Activated gamma-delta T cell treated with anti-CD3 and anti-CD28 coated beads, Interleukin-2, amount 50 U/mL, for 16 hours (primary cell): ENCODE measurements around the gene VEZF1.
A peak's percentile ranks its signal among the peaks of the same experiment; 100 is the strongest.
"Not testable (repeated sequence)": the region's sequence is repeated elsewhere in the genome, so short reads cannot be mapped to it uniquely, and the experiment has no call there.

Experiments used
- DNase-seq: peaks from one replicate; pipeline ENCODE4 v3.0.0-alpha.2; 2020; ENCODE audit warnings: low read depth

VEZF1 gene

DNA sequence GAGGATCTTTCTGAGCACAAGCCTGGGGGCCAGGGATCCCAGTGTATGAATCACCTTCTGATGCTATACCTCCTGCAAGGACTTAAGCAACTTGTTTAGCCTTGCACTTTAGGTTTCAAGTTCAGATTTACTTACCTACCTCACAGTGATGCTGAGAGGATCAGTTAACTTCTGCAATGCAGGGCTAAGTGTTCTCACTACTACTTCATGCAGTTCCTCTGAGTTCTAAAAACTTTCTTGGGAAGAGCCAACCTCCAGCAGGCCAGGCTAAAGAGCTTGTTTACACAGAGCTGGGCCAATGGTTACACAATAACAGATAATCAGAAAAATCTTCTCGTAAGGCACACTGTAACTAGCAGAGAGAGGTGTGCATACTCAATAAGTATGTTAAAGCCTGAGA lies 13.0 kb downstream of the VEZF1 start:
- DNase-seq: no peak

DNA sequence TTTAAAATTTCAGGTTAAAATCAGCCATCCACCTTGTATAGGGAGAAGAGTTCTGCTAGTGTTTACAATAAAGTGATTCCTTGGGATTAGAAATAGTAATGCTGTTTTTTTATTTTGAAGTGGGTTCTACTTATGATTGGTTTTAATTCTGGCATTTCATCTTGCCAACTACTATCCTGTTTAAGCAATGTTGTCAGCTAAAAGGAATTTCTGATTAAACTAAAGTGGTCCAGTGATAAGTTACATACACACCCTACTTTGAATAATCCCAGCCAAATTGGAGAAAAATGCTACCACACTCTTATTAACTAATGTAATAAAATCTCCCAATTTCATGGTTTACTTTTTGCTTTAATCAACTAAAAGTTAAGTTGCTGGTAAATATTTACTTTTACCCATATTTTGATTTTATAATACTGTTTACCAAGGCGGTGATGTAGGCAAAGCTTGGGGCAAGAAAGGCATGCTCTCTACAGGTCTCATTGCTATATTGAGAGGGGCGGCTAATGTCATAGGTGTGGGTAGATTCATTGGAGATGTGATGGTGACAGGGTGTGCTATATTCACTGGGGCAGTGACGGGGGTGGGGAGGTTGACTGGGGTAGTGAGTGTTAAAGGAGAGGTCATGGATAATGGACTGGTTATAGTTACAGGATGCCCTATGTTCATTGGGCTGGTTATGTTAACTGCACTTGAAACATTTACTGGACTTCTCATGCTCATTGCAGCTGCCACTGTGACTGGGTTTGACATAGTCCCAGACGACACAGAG lies 13.8 kb downstream of the VEZF1 start:
- DNase-seq: not testable (repeated sequence)

DNA sequence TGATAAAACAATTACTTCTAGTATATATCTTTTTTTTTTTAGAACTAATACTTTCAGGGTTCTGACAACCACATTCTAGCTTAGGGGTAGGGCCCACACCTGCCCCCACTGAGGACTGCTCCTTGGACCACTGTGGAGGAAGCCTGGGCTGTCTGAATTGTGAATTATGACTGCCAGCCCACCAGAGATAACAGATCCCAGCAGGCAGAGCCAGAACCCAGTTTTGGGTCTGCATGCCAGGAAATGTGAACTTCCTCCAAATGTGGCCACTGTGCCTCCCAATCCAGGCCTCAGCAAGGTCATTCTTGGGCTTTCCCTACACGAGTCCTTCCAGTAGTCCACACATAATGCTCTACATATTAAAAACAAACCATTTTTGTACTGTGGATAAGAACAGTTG lies 15.9 kb downstream of the VEZF1 start:
- DNase-seq: no peak

DNA sequence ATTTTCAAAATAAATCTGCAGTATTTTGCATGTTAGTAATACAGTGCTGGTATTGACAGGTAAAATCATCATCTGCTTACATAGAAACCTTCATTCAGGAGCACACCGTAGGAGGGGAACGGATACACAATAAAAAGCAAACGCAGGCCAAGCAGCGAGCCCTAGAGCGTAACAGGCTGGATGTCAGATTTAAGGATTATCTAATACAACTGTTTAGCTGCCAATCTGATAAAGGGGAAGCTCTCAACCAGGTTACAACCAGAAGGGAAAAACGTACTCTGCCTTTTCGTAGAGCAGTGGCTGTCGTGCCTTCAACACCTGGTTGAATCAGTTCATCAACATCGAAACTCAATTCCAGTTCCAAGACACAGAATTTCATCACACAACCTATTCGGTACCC lies 16.5 kb downstream of the VEZF1 start:
- DNase-seq: no peak

DNA sequence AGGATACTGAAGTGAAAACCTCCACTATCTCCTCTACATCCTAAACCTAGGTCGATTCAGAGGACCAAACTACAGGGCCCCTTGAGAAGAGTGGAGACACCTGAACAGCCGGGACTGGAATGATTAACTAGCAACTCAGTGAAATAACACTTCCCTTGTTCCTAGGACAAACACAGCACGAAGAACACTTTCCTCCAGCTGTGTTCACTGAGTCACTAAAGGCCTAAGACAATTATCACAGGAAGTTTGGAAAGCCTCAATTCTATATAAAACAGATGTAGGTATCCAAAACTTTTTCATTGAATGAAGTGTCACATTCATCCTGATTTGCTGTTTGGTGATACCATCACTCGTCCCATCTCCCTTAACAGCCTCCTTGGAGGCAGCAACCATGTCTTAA lies 17.3 kb downstream of the VEZF1 start:
- DNase-seq: no peak

DNA sequence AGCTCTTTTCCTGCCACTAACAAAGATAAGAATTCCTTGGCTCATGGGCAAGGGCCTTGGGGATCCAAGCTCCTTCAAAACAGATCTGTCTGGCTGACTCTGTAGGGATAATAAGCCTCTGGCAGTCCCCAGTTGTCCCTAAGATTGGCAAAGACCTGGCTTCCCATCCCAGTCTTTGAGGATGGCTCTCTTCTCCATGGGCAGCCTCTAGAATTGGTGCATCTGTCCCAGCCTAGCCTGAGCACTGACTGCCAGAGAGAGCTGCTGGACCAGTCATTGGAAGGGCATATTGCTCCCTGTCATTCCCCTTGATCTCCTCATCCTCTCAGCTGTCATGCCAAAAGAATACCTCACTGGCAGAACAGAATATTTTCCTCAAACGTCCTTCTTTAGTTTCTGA lies 19.6 kb downstream of the VEZF1 start:
- DNase-seq: no peak

DNA sequence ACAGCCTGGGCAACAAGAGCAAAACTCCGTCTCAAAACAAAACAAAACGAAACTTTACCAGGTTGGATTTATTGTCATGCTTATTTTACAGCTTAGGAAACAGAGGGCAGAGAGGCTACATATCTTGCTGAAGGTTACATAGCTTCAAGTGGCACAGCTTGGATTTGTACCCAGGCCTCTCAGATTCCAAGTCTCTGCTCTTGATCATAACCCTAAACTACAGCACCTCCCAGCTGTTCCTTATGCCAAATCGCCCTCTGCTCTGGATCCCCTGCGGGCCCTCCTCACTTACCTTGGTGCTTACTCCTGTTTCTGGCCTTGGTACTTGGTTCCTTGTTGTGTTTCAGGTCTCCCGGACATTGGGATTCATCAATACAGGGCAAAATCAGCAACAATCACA lies 21.2 kb downstream of the VEZF1 start:
- DNase-seq: no peak

DNA sequence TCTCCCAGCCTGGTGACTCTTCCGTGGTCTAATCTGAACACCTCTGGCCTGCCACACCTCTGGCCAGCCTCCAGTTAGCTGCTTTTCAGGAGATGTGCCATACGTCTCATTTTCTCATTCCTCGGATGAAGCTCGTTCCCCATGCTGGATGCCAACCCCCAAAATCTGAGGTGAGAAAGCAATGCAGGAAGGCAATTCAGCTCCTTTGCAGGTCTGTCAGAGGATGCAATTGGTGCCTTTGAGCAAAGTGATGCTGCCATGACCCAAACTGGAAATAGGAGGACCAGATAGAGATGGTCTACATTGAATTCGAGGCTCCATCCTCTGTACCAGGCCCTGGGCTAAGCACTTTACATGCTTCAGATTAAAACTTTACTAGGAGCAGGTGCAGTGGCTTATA lies 21.8 kb downstream of the VEZF1 start:
- DNase-seq: no peak

DNA sequence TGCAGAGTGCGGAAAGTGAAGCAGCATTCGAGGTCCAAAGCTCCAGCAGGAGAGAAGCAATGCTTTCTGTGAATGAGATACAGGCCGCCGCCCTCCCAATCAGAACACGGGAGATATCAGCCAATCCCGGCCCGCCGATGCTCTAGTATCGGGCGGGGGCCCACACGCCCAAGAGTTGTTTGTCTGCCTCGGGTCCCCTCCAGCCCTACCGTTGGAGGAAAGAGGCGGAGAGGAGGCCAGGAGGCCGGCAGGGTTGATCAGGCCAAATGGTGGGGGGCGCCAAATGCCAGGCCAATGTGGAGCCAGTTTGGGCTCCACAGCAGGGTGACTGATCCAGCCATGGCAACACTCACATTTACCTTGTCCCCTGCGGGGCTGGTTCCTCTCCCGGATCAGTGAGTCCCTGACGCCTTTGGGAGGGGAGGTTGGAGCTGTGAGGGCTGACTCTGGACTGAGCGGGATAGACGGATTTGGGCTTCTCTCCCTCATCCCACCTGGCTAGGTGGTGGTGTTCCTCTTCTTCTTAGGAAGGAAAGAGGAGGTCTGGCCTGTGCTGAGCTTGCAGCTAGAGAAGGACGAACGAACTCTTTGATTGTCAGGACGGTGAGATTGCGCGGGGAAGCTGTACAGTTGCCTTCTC lies 22.4 kb downstream of the VEZF1 start:
- no peak for DNase-seq

DNA sequence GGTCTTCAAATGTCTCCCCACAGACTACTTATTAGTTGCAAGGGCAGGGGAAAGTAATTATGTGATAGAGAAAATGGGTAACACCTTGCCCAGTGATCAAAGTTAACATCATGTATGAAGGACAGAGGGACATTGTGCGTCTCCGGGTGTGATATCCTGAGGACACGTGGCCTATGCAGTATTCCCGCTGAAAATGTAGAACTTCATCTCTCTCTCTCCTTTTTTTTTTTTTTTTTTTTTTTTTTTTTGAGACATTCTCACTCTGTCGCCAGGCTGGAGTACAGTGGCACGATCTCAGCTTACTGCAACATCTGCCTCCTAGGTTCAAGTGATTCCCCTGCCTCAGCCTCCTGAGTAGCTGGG lies 24.9 kb downstream of the VEZF1 start:
- no peak for DNase-seq

DNA sequence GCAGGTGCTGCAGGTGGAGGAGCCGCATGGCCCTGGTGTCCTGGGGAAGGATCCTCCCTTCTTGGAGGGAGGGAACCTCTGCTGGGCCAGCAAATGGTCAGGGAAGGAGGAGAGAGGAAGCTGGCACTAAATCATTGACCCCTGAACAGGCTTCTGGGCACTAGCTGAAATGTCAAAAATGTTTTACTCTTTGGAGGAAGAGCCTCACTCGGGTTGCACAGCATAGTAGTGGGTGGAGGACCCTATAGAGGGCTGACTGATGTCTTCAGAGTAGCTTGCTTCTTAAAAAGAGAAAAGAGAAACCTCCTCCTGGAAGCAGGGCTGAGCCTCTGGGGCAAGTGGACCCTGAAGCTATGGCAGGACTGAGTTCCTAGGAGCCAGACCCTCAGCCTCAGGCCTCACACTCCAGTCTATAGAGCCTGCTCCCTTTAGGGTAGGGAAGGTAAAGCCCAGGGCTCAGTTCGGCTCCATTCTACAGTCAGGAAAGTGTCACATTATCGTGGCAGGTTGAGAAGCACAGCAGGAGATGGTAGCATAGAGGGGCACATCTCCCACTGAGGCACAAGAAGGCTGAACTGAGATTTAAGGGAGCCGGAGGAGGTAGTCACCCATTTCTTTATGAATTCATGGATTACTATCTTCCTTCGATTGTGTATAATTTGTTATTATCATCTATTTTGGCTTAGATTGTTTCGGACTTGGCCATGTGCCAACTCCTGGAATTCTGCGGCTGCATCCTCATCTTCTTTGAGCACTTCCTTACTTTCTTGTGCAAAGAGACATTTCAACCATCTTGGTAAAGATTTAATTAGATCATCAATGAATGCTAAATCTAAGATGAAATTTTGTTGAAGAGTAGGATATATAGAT lies 25.5 kb downstream of the VEZF1 start:
- DNase-seq: no peak

DNA sequence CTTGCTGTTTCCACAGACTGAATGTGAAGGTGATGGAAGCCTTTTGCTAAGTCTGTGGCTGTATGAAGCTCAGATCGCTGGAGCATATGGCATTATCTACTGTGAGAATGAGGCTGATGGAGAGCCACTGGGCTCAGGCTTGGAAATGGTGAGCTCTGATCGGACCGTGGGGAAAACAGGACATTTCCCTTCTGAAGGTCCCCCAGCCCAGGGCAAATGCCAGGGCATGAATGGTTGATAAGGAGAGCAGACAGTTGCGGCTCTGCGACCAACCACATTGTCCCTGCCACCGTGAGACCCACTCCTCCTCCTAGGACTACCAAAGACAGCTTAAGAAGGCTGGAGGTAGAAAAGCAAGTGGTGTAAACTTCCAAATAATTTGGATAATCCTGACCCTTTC lies 28.1 kb downstream of the VEZF1 start:
- no peak for DNase-seq

DNA sequence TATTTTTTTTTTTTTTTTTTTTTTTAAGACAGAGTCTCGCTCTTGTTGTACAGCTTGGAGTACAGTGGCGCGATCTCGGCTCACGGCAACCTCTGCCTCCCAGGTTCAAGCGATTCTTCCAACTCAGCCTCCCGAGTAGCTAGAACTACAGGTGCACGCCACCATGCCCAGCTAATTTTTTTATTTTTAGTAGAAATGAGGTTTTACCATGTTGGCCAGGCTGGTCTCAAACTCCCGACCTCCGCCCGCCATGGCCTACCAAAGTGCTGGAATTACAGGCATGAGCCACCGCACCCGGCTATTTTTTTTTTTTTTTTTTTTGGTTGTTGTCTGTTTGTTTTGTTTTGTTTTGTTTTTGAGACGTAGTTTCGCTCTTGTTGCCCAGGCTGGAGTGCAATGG lies 29.7 kb downstream of the VEZF1 start:
- not testable (repeated sequence) for DNase-seq

DNA sequence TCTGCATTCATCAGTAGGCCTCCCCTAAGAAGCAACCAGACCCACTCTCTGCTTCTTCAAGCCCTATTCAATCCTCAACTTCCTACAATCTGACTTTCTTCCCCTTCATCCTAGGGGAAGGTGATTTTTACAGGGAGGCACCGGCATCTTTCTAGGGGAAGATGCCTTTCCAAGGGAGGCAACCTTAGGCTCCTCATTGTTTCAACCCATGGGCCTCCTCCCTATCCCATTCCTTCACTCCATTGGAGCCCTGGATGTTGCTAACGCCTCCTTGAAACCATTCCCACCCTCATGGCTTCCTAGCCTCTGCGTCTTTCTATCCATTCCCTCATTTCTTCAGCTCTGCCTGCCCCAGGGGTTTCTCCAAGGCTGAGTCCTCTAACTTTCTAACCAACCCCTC lies 30.2 kb downstream of the VEZF1 start:
- no peak for DNase-seq

DNA sequence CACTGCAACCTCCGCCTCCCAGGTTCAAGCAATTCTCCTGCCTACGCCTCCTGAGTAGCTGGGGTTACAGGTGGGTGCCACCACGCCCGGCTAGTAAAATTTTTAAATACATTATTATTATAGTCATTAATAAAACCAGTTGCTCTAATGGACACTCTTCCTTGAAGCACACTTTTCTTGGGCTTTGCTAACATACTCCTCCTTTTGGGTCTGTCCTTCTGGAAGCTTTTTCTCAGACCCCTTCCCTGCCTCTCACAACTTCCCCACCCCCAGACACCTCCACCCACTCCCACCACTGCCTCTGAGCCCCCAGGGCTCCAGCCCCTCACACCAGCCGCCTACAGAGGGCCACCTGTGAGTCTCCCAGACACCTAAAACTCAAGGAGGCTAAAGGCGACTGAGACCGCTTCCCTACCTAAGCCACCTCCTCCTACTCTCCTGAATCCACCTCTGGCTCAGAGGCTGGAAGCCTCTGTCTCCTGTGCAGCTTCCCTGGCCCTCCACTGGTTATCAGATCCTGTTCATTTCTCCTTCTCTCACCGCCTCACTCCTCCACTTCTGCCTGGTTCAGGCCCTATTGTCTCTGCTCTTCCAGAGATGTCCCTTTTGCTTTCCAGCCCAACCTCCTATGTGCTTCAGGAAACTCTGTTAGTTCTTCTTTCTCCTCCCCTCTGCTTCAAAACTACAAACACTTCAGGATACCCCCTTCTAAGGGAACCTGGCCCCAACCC lies 30.8 kb downstream of the VEZF1 start:
- DNase-seq: no peak

DNA sequence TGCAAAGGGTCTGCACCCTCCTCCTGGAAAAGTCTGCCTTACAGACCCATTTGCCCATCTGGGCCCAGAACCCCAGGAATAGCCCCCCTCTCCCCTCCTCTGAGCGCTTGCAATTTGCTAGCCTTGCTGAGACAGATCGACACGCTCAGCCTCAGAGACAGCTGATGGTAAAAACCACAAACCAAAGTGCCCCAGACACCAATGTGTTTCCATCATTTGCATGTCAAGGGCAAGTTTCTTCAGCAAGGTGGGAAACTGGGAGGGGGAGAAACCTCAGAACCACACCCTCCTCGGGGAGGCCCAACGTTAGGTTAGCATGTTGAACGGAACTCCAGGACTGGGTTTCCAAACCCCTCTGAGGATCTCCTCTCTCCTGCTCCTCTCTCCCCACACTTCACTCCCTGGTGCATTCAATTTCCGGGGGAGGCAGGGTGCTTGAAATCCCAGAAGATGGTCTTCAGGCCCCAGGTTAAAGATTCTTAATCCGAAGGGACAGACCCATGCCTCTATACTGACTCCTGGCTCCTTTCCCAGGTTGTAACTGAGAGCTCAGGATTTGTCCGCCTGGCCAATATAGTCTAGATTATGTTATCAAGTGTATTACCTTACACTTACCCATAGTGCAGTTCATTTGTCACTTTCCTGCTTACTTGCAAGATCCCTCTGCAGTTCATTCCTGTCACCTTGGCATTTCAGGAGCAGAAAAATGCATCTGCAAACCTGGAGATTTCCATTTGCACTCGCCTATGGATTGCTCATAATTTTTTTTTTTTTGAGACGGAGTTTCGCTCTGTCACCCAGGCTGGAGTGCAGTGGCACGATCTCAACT lies 31.5 kb downstream of the VEZF1 start:
- DNase-seq: peak; percentile 37

DNA sequence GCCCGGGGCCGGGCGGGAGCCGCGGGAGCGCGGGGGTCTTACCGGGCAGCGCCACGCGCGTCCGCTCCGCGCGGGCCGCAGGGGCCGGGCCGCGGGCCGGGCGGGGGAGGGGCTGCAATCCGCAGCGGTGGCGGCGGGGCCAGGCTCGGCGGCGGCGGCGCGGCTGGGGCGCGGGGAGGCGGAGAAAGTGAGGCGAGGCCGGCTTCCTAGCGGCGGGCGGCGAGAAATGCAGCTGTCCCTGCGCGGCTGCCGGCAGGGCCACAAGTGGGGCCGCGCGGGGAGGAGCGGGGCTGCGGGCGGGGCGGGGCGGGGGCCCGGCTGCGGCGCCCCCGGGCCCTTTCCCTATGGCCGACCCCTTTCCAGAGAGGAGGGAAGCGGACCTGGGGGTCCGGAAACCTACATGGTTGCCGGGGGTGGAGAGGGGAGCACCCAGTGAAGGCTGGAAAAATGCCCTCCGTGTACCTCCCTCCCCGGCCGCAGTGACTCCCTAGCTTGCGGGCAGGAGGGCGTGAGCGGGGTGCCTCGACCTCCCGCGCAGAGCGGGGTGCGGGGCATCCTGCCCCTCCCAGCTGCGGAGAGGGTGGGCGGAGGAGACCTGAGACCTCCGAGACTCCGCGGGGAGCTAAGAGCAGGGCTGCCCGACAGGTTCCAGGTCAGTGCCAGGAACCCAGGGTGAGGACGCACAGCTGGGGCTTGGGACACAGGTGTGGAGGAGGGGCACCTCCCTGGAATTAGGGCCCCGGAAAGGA lies 32.7 kb downstream of the VEZF1 start, which contains the start of gene CUEDC1:
Gene CUEDC1, minus strand, starts transcription at position 230 of the 749 bp plus-strand sequence. CDS start 69,848 bp downstream, outside the sequence.
- DNase-seq: peak; percentile 39

DNA sequence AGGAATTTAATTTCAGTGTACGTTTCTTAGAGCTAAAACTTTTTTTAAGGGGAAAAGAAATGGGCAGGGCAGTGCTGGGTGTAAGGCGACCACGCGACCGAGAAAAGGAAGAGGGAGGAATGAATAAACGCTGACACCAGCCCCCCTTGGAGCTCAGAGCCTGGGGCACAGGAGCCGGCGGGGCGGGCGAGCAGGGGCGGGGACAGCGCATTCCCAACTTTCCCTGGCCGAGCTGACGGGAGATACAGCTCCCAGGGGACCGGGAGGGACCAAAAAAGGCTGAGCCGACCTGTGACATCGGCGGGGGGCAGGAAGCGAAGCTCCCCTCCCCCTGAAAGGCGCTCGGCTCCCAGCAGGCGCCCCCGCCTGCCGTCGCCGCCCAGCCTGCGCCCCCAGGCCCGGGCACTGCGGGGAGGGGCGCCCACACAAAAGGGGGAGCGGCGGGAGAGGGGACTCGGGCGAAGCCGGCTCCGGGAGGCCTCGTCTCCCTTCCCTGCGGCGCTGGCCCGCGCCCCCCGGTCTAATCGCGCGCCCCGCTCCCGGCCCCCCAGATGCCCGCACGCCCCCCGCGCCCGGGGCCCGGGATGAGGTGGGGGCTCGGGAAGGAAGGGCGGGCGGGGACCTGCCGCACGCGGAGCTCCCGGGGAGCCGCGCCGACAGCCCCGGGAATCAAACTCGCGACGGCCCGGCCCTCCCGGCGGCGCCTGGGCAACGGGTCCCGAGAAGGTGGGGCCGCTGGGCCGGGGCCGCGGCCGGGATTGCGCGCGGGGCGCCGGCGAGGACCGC lies 33.5 kb downstream of the VEZF1 start:
- DNase-seq: no peak

DNA sequence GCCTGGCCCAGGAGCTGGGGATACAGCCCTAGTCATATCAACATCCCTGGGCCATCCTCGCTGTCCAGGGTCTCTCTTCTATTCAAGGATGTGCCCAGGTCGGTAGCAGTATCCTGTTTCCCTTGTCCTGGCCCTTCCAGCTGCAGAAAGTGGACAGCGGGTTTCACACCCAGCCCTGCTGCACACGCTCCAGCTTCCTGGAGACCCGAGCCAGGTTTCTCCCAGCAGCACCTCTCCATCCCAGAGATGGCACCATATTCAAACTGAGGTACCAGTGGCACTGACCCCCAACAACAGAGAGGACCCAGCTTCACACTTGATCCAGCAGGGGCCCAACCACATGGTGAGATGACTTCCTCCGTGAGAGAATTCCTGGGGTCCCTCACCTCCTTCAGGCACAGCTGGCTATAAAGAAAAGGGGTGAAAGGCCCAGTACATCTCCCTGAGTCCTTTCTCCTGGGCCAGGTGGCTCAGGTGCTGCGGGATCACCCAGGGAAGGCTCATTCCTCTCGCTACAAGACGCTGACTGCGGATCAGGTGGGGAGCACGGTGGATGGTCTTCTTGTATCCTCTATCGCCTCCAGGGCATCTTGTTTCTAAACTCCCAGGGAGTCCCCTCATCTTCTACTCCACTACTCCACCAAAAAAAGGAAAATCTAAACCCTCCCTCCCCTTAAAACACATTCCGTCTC lies 34.2 kb downstream of the VEZF1 start:
- DNase-seq: no peak
